ENCODE data around the gene C12orf43.

GRCh38 chr12:121065345-121065744 lies 49.1 kb upstream of the C12orf43 start:
- TF ChIP-seq CTCF (IDR thresholded peaks at IDR 0.05) (no peak), POLR2A (IDR thresholded peaks at IDR 0.05) (no peak)
